ENCODE results near the gene HOXA11.

HOXA11 gene

GRCh38 chr7:27148756-27149641 lies 36.0 kb downstream of the HOXA11 start:
- DNase-seq = no peak

- DNase-seq = no peak
Observed at GRCh38 chr7:27148031-27148755, 36.8 kb downstream of the HOXA11 start.

DNA sequence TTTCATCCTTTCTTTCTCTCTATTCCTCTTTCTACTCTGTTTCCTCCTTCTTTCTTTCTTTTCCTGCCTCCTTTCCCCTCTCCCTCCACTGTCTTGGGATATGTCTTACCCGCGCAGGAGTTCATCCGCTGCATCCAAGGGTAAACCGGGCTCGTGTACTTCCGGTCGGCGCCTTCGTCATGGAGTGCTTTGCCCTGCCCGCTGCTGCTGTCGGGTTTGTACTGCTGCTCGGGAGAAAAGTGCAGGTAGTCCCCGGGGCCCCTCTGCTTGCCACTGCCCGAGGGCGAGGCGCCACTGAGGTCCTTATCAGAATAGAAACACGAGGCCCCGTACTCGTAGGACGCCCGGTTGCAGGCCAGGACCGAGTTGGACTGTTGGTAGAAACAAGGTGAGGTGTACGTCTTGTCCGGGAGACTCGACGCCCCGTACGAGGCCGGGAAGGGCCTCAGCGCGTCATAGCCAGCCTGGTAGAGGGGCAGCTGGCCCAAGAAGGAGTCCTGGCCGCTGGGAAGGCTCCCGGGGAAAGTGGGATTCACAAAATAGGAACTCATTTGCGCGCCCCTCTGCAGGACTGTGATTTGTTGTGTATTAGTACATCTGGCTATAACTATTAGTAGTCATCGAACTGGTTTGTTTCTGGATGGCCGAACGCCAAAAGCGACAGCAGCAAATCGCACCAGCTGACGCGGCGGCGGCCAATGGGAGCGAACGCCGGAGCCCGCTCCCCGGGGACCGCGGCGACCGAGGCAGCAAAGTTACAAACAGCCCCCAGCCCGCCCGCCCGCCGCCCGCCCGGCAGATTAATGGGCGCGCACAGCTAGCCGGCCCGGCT lies 37.6 kb downstream of the HOXA11 start, which contains the start of gene HOXA6:
HOXA6 (minus strand) TSS at position 576 of the 832 bp plus-strand sequence; CDS start at position 551, 25 bp downstream.
- DNase-seq = no peak

GRCh38 chr7:27146491-27147198 lies 38.4 kb downstream of the HOXA11 start:
- DNase-seq = no peak

DNA sequence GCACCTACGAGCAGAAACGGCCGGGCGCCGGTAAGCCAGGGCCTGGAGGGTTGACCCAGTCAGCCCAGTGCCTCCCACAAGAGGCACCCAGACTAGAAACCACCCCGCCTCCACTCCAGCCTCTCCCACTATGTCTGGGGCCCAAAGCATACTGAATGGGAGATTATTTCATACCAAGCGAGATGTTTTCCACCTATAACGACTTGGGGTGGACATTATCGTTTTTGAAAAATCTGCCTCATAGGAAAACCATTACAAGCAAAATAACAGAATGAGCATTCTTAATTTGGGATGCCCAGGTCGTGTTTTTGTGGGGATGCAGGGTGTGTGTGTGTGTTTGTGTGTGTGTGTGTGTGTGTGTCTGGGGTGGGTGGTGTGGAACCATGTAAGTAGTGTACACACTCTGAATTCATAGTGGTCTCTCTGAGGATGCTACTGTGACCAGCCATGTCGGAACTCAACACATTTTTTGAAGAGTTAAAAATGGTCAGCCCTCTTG lies 39.1 kb downstream of the HOXA11 start:
- no peak for DNase-seq

- no peak for DNase-seq
Observed at GRCh38 chr7:27145165-27145913, 39.7 kb downstream of the HOXA11 start.

DNA sequence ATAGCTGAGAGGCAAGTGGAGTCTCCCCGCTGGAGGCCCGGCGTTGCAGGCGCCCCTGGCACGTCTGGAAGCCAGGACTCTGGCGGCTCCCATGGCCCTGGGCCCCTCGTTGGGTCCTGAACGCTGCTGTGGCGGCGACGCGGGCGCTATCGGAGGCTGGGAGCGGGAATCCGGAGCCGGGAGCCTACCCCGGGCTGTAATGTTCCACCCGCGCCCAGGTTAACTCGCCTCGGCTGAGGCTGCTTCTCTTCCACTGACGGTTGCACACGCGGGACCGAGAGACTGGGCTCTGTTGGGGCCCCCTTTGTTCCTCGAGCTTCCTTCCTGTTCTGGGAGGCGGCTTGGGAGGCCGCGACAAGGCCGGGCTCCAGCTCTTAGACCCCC lies 40.3 kb downstream of the HOXA11 start:
- DNase-seq = no peak

- no peak for DNase-seq
Observed at GRCh38 chr7:27143950-27144780, 40.9 kb downstream of the HOXA11 start.

DNA sequence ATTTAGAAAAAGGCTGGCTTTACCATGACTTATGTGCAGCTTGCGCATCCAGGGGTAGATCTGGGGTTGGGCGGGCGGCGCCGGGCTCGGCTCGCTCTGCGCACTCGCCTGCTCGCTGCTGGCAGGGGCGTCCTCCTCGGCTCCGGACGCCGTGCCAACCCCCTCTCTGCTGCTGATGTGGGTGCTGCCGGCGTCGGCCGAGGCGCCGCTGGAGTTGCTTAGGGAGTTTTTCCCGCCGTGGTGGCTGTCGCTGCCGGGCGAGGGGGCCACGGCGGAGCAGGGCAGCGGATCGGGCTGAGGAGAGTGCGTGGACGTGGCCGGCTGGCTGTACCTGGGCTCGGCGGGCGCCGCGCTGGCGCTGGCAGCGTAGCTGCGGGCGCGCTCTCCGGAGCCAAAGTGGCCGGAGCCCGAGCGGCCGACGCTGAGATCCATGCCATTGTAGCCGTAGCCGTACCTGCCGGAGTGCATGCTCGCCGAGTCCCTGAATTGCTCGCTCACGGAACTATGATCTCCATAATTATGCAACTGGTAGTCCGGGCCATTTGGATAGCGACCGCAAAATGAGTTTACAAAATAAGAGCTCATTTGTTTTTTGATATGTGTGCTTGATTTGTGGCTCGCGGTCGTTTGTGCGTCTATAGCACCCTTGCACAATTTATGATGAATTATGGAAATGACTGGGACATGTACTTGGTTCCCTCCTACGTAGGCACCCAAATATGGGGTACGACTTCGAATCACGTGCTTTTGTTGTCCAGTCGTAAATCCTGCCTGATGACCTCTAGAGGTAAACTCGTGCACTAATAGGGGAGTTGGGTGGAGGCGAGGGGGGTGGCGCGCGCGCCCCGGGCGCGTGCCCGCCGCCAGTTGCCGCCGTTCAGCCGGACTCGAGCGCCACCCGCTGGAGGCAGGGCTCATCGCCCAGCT lies 41.7 kb downstream of the HOXA11 start, which contains the start of gene HOXA5:
HOXA5 (minus strand) TSS at position 659 of the 927 bp plus-strand sequence; CDS start at position 585, 74 bp downstream.
- DNase-seq = no peak

- no peak for DNase-seq
Observed at GRCh38 chr7:27142580-27143022, 42.4 kb downstream of the HOXA11 start.

DNA sequence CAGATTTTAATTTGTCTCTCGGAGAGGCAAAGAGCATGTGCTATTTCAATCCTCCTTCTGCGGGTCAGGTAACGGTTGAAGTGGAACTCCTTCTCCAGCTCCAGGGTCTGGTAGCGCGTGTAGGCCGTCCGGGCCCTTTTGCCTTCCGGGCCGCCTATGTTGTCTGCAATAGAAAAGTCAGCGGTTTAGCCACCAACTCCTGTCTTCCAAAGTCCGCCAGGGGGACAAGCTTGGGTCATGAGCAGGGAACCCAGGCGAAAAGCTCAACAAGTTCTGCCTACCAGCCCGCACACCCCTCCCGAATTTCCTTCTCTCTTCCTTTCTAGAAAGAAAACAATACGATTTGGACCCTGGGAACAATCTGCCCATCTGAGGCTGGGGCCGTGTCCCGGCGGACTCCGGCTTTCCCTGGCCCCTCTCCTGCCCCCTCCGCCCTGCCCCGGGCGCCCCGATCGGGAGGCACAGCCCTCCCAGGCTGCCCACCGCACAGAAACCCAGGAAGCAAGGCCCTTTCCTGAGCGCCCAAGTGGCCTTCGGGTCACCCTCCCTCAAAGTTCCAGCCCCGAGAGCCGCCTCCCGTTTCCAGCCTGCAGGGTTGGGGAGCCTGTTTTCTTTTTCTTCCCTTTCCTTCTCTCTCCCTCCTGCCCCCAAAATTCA lies 43.0 kb downstream of the HOXA11 start:
- no peak for DNase-seq

DNA sequence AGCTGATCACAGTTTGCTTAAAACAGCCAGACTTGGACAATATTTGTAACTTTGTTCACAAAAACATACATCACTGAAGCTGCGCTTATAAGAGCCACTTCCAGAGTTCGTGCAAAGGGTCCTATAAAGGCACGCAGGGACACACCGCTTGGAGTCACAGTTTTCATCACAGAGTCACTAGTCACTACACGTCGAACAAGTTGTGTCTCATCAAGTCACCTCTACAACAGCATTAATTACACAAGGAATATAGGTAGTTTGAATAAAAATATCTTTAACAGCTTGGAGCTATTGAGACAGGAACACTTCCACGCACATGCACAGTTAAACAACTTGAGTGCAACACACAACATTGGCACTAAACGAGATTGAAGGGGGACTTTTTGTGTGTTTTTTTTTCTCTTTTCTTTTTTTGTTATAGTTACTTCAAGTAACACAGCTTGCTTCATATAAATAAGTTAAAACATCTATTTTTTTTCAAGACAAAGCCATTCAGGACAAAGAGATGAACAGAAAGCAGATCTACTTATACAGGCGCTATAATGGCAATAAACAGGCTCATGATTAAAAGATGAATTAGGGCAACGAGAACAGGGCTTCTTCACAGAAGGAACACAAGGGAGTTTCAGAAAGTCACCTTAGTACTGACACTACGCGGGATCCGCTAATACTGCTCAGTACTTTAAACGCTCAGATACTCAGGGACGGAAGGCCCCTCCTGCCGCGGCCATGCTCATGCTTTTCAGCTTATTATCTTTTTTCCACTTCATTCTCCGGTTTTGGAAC lies 43.7 kb downstream of the HOXA11 start:
- DNase-seq = no peak

- DNase-seq = no peak
Observed at GRCh38 chr7:27140126-27140857, 44.7 kb downstream of the HOXA11 start.

DNA sequence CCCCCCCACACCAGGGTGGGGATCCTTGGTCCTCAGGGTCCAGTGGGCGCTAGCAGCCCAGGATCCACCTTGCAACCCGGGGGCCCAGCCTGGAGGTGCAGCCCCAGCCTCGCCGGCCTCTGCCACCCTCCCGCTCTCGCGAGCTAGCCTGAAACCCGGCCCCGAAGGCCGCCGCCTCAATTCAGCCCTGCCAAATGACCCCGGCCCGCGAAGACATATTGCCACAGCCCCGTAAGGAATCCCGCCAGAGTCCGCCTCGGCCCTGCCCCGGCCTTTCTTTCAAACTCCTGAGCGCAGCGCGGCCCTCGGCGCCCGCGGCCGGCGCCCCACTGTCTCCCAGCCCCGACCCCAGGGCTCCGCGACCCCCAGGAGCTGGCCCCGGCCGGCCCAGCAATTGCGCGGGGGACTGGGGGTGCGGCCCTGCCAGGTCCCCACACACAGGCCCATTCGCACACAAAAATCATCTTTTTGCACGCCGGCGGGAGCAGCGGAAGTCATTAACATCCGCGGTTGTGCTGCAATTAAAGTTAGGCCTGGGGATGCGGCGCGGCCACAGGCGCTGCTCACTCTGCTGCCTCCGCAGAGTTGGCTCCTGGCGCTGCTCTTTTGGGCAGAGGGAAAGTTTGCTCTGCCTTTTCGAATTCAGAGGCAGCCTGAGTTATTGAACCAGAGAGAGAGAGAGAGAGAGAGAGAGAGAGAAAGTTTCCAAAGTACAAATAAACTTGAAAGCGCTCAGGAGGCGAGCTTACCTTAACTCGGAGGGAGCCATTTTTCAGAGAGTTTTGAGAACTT lies 45.5 kb downstream of the HOXA11 start:
- DNase-seq = no peak

- no peak for DNase-seq
Observed at GRCh38 chr7:27138985-27139333, 46.1 kb downstream of the HOXA11 start.

Data from nucleus accumbens (tissue), 56 donors.